Endothelial cell of umbilical vein (primary cell): ENCODE results near the gene FCMR.

Experiments used
- CTCF ChIP-seq, 2 donors: IDR thresholded peaks; 1 replicate in 1 of 2; 2 replicates in 1 of 2; pipeline ENCODE4 v1.5.1; 2011; ENCODE audit warnings: low read length in 2 of 2, mild to moderate bottlenecking in 2 of 2, moderate library complexity in 2 of 2, control low read depth in 1 of 2, inconsistent platforms in 1 of 2, low read depth in 1 of 2; ENCODE audit not compliant: insufficient read depth in 1 of 2; ENCODE audit errors: extremely low read depth in 1 of 2
- EZH2 ChIP-seq: IDR thresholded peaks from 2 replicates; pipeline ENCODE4 v1.6.1; 2012; ENCODE audit warnings: borderline replicate concordance, low read depth, mild to moderate bottlenecking, moderate library complexity, low read length, inconsistent platforms; ENCODE audit not compliant: severe bottlenecking
- FOS ChIP-seq: IDR thresholded peaks from 2 replicates; pipeline ENCODE4 v1.6.1; 2011; ENCODE audit warnings: mild to moderate bottlenecking, low read length, moderate library complexity, borderline replicate concordance; ENCODE audit not compliant: insufficient read depth
- GATA2 ChIP-seq: IDR thresholded peaks from 2 replicates; pipeline ENCODE4 v1.7.0; 2011; ENCODE audit warnings: low read depth, mild to moderate bottlenecking, moderate library complexity, mixed read lengths, low read length; ENCODE audit not compliant: insufficient read length, insufficient read depth
- JUN ChIP-seq: IDR thresholded peaks from 2 replicates; pipeline ENCODE4 v1.6.1; 2011; ENCODE audit warnings: borderline replicate concordance, low read depth; ENCODE audit not compliant: insufficient read length, insufficient read depth
- MAX ChIP-seq: IDR thresholded peaks from 2 replicates; pipeline ENCODE4 v1.6.1; 2011; ENCODE audit not compliant: insufficient read depth, insufficient read length
- MYC ChIP-seq: IDR thresholded peaks from one replicate; pipeline ENCODE4 v1.6.1; 2011; ENCODE audit warnings: mild to moderate bottlenecking, low read depth, low read length
- POLR2A ChIP-seq: IDR thresholded peaks from 2 replicates; pipeline ENCODE4 v1.6.1; 2012; ENCODE audit warnings: low read depth, mild to moderate bottlenecking, control low read depth, low read length
- POLR2AphosphoS5 ChIP-seq: IDR thresholded peaks from 2 replicates; pipeline ENCODE4 v1.6.1; 2012; ENCODE audit warnings: low read depth, mild to moderate bottlenecking, control low read depth, low read length, moderate library complexity; ENCODE audit not compliant: insufficient read depth

- no peak for TF ChIP-seq CTCF (IDR thresholded peaks at IDR 0.05; ENCODE audit: extremely low read depth in 1 of 2, insufficient read depth in 1 of 2, low read depth in 1 of 2, low read length in 2 of 2)
- no peak for TF ChIP-seq POLR2A
- no peak for TF ChIP-seq EZH2
- TF ChIP-seq MYC: no peak
- no peak for TF ChIP-seq GATA2
- TF ChIP-seq MAX: no peak
- no peak for TF ChIP-seq FOS
- no peak for TF ChIP-seq POLR2AphosphoS5
- TF ChIP-seq JUN: no peak
Measured at GRCh38 chr1:206885341-206886060, 36.2 kb downstream of the FCMR start.
